ENCODE data around the gene COL23A1. TPM values are rescaled to one million over a fixed set of nuclear protein-coding genes. Genes with fewer than 3 reads are reported as not detected.

COL23A1 gene
- polyA plus RNA-seq, 1 donor (not counting 4 experiments of a cell fraction or from before 2014, with no cell fraction given): not detected

- H3K4me2 ChIP-seq (ENCODE audit: control insufficient read depth, extremely low read depth, insufficient read depth, low read depth, low read length): no peak overlapping the region
- no peaks in the 10 kb centered on the region for H3K79me2 ChIP-seq (ENCODE audit: control insufficient read depth, insufficient read depth, low read length)
- dilution Hi-C loops (cut with MboI; ENCODE audit: extremely low pct_ligation_motif_present, low sequenced_read_pairs): no loop called here
- H2AFZ ChIP-seq (ENCODE audit: control insufficient read depth, low read length): no peak overlapping the region
- no peaks in the 10 kb centered on the region for H4K20me1 ChIP-seq (ENCODE audit: control insufficient read depth, extremely low read depth, insufficient read depth, low read length)
- no peak overlapping the region for H3K4me3 ChIP-seq (ENCODE audit: control insufficient read depth in 2 of 3, extremely low read depth in 1 of 3, insufficient read depth in 2 of 3, low read depth in 1 of 3, low read length in 3 of 3)
- TF ChIP-seq CTCF (optimal IDR thresholded peaks at IDR 0.05 in 1 of 3, IDR thresholded peaks at IDR 0.05 in 1 of 3, conservative IDR thresholded peaks at IDR 0.05 in 1 of 3; ENCODE audit: extremely low read depth in 1 of 3, insufficient read depth in 2 of 3, low read length in 3 of 3) (no peak), EZH2 (IDR thresholded peaks at IDR 0.05; ENCODE audit: low read length) (no peak)
- DNase-seq (ENCODE audit: low read depth, low spot score): no peak
- H3K9me1 ChIP-seq (ENCODE audit: control insufficient read depth, extremely low read depth, insufficient read depth, low read length): no peaks in the 10 kb centered on the region
- H3K4me1 ChIP-seq (ENCODE audit: control insufficient read depth, extremely low read depth, insufficient read depth, low read length): no peaks in the 10 kb centered on the region
- H3K9ac ChIP-seq (ENCODE audit: control insufficient read depth, extremely low read depth, insufficient read depth, low read length): no peak overlapping the region
- no peak overlapping the region for H3K27ac ChIP-seq (ENCODE audit: control insufficient read depth, insufficient read depth, low read length)
- no peaks in the 10 kb centered on the region for H3K27me3 ChIP-seq (ENCODE audit: control insufficient read depth, extremely low read depth, insufficient read depth, low read length)
- no peaks in the 10 kb centered on the region for H3K36me3 ChIP-seq (ENCODE audit: control insufficient read depth in 2 of 2, extremely low read depth in 1 of 2, insufficient read depth in 2 of 2, low read length in 2 of 2)
- no peak for FAIRE-seq
- H3K9me3 ChIP-seq (ENCODE audit: control insufficient read depth, low read depth, low read length): no peaks in the 10 kb centered on the region
These were observed 52.5 kb downstream of the COL23A1 start for GRCh38 chr5:178537467-178538371.

- Histone ChIP-seq H3K4me3 (ENCODE audit: control insufficient read depth in 2 of 3, extremely low read depth in 1 of 3, insufficient read depth in 2 of 3, low read depth in 1 of 3, low read length in 3 of 3) (no peak overlapping the region), H4K20me1 (ENCODE audit: control insufficient read depth, extremely low read depth, insufficient read depth, low read length) (no peaks in the 10 kb centered on the region), H3K79me2 (ENCODE audit: control insufficient read depth, insufficient read depth, low read length) (no peaks in the 10 kb centered on the region), H3K4me2 (ENCODE audit: control insufficient read depth, extremely low read depth, insufficient read depth, low read depth, low read length) (no peak overlapping the region), H2AFZ (ENCODE audit: control insufficient read depth, low read length) (no peak overlapping the region), H3K9ac (ENCODE audit: control insufficient read depth, extremely low read depth, insufficient read depth, low read length) (no peak overlapping the region), H3K36me3 (ENCODE audit: control insufficient read depth in 2 of 2, extremely low read depth in 1 of 2, insufficient read depth in 2 of 2, low read length in 2 of 2) (no peaks in the 10 kb centered on the region), H3K27ac (ENCODE audit: control insufficient read depth, insufficient read depth, low read length) (no peak overlapping the region), H3K4me1 (ENCODE audit: control insufficient read depth, extremely low read depth, insufficient read depth, low read length) (no peaks in the 10 kb centered on the region), H3K27me3 (ENCODE audit: control insufficient read depth, extremely low read depth, insufficient read depth, low read length) (no peaks in the 10 kb centered on the region), H3K9me1 (ENCODE audit: control insufficient read depth, extremely low read depth, insufficient read depth, low read length) (no peaks in the 10 kb centered on the region), H3K9me3 (ENCODE audit: control insufficient read depth, low read depth, low read length) (no peaks in the 10 kb centered on the region)
- TF ChIP-seq EZH2 (IDR thresholded peaks at IDR 0.05; ENCODE audit: low read length) (no peak), CTCF (optimal IDR thresholded peaks at IDR 0.05 in 1 of 3, IDR thresholded peaks at IDR 0.05 in 1 of 3, conservative IDR thresholded peaks at IDR 0.05 in 1 of 3; ENCODE audit: extremely low read depth in 1 of 3, insufficient read depth in 2 of 3, low read length in 3 of 3) (no peak)
- DNase-seq (ENCODE audit: low read depth, low spot score) (no peak), FAIRE-seq (no peak)
- dilution Hi-C loops (cut with MboI; ENCODE audit: extremely low pct_ligation_motif_present, low sequenced_read_pairs): no loop called here
These were observed 53.4 kb downstream of the COL23A1 start for GRCh38 chr5:178536541-178537466.
